Liver (tissue), 9 donors: ENCODE data around the gene KAZN. TPM values are rescaled to one million over a fixed set of nuclear protein-coding genes. Genes with fewer than 3 reads are reported as not detected.

Source experiments
- DNase-seq: peaks from one replicate; pipeline ENCODE4 v3.0.0-alpha.2; 2017; ENCODE audit warnings: low spot score
- H3K27ac ChIP-seq, 2 donors: one replicate each; pipeline ENCODE4 v1.7.0; 2013; ENCODE audit warnings: inconsistent platforms in 2 of 2, low read length in 2 of 2, control low read depth in 1 of 2, low read depth in 1 of 2, mild to moderate bottlenecking in 1 of 2
- H3K27me3 ChIP-seq, 4 donors: one replicate each; pipeline versions ENCODE4 v1.6.1 to v1.7.0; 2013; ENCODE audit warnings: low read length in 3 of 4, inconsistent platforms in 1 of 4, mild to moderate bottlenecking in 1 of 4, moderate library complexity in 1 of 4; ENCODE audit not compliant: control insufficient read depth in 4 of 4, insufficient read depth in 4 of 4
- H3K36me3 ChIP-seq, 4 donors: one replicate each; pipeline versions ENCODE4 v1.6.1 to v1.7.0; 2013; ENCODE audit warnings: low read length in 3 of 4, mild to moderate bottlenecking in 3 of 4, low read depth in 1 of 4, moderate library complexity in 1 of 4; ENCODE audit not compliant: control insufficient read depth in 4 of 4, insufficient read depth in 3 of 4
- H3K4me1 ChIP-seq, 4 donors: one replicate each; pipeline versions ENCODE4 v1.6.1 to v1.7.0; 2013; ENCODE audit warnings: low read length in 3 of 4, mild to moderate bottlenecking in 3 of 4, moderate library complexity in 1 of 4; ENCODE audit not compliant: control insufficient read depth in 4 of 4, insufficient read depth in 4 of 4
- H3K4me3 ChIP-seq, 3 donors: one replicate each; pipeline versions ENCODE4 v1.6.1 to v1.7.0; 2013; ENCODE audit warnings: low read length in 3 of 3, control low read depth in 1 of 3, low read depth in 1 of 3, mild to moderate bottlenecking in 1 of 3
- H3K9ac ChIP-seq, 2 donors: one replicate each; pipeline ENCODE4 v1.7.0; 2013; ENCODE audit warnings: low read length in 2 of 2, mild to moderate bottlenecking in 2 of 2, moderate library complexity in 2 of 2, control low read depth in 1 of 2, low read depth in 1 of 2
- H3K9me3 ChIP-seq, 4 donors: one replicate each; pipeline versions ENCODE4 v1.6.1 to v1.7.0; 2013; ENCODE audit warnings: low read length in 3 of 4; ENCODE audit not compliant: control insufficient read depth in 4 of 4
- EGR1 ChIP-seq, 2 donors: IDR thresholded peaks; 2 replicates each; pipeline ENCODE4 v1.6.1; 2016 to 2018; ENCODE audit warnings: antibody characterized with exemption in 2 of 2, low read depth in 2 of 2
- FOXA1 ChIP-seq: IDR thresholded peaks from 2 replicates; pipeline ENCODE4 v1.6.1; 2016; ENCODE audit warnings: antibody characterized with exemption
- FOXA2 ChIP-seq: IDR thresholded peaks from 2 replicates; pipeline ENCODE4 v1.6.1; 2016; ENCODE audit warnings: antibody characterized with exemption
- GABPA ChIP-seq, 2 donors: IDR thresholded peaks in 1 of 2; conservative IDR thresholded peaks in 1 of 2; 2 replicates each; pipeline ENCODE4 v1.6.1; 2016; ENCODE audit warnings: antibody characterized with exemption in 2 of 2, mild to moderate bottlenecking in 1 of 2, moderate library complexity in 1 of 2
- HNF4A ChIP-seq, 2 donors: conservative IDR thresholded peaks; 2 replicates each; pipeline ENCODE4 v1.6.1; 2016; ENCODE audit warnings: antibody characterized with exemption in 2 of 2, mild to moderate bottlenecking in 2 of 2
- HNF4G ChIP-seq: IDR thresholded peaks from 2 replicates; pipeline ENCODE4 v1.6.1; 2016; ENCODE audit warnings: antibody characterized with exemption
- JUND ChIP-seq, 2 donors: IDR thresholded peaks; 2 replicates each; pipeline ENCODE4 v1.6.1; 2016; ENCODE audit warnings: antibody characterized with exemption in 2 of 2
- MAX ChIP-seq: IDR thresholded peaks from 2 replicates; pipeline ENCODE4 v1.6.1; 2016; ENCODE audit warnings: antibody characterized with exemption
- RAD21 ChIP-seq, 2 donors: IDR thresholded peaks; 2 replicates each; pipeline ENCODE4 v1.6.1; 2016; ENCODE audit warnings: antibody characterized with exemption in 2 of 2, mild to moderate bottlenecking in 2 of 2
- RXRA ChIP-seq, 2 donors: IDR thresholded peaks; 2 replicates each; pipeline ENCODE4 v1.6.1; 2017 to 2018; ENCODE audit warnings: antibody characterized with exemption in 2 of 2, mild to moderate bottlenecking in 1 of 2
- SP1 ChIP-seq: IDR thresholded peaks from 2 replicates; pipeline ENCODE4 v1.6.1; 2018; ENCODE audit warnings: antibody characterized with exemption, mild to moderate bottlenecking
- TAF1 ChIP-seq: conservative IDR thresholded peaks from 2 replicates; pipeline ENCODE4 v1.6.1; 2016; ENCODE audit warnings: antibody characterized with exemption, mild to moderate bottlenecking
- YY1 ChIP-seq: IDR thresholded peaks from 2 replicates; pipeline ENCODE4 v1.6.1; 2016; ENCODE audit warnings: antibody characterized with exemption, mild to moderate bottlenecking
- ZBTB33 ChIP-seq: IDR thresholded peaks from 2 replicates; pipeline ENCODE4 v1.6.1; 2016; ENCODE audit warnings: antibody characterized with exemption
- WGBS: extraction: QIAGEN DNeasy Blood & Tissue Kit; methylation state at CpG from one replicate; pipeline ENCODE4 v1.1.7; 2013; 5-methylcytosine and 5-hydroxymethylcytosine counted together
- polyA plus RNA-seq, 2 donors: library from polyadenylated mRNA; stranded (reverse) in 1 of 2; unstranded in 1 of 2; fragments of 200-250 nt in 1 of 2; fragments of >200 nt in 1 of 2; fragmentation: Nextera tagmentation in 1 of 2; extraction: Ambion mirVana in 1 of 2; gene quantifications; one replicate each; pipeline versions ENCODE4 v1.2.1 to v1.2.3, GENCODE V29; 2013 to 2015
- total RNA-seq, 2 donors: library from RNA; depleted of rRNA; stranded (reverse); fragments of >200 nt; gene quantifications; one replicate each; pipeline ENCODE4 v1.2.3, GENCODE V29; 2014
- TF ChIP-seq, protein P1 (sequence below): fragments of 150-350 bp; IDR thresholded peaks from 2 replicates; pipeline ENCODE4 v1.5.1; 2017; ENCODE audit warnings: improper control_type of control experiment, low read depth, low read length; ENCODE audit not compliant: missing input control
- TF ChIP-seq, protein P2 (sequence below): IDR thresholded peaks from 2 replicates; pipeline ENCODE4 v1.6.1; 2016; ENCODE audit warnings: antibody characterized with exemption
- donor health status: healthy.
- donor health status: healthy.
- donor health status: healthy.
- donor health status: healthy.
- donor health status: healthy.

Gene KAZN
- total and polyA plus RNA-seq, 4 donors: 1.9 to 6.9 (median 2.4) TPM

DNA sequence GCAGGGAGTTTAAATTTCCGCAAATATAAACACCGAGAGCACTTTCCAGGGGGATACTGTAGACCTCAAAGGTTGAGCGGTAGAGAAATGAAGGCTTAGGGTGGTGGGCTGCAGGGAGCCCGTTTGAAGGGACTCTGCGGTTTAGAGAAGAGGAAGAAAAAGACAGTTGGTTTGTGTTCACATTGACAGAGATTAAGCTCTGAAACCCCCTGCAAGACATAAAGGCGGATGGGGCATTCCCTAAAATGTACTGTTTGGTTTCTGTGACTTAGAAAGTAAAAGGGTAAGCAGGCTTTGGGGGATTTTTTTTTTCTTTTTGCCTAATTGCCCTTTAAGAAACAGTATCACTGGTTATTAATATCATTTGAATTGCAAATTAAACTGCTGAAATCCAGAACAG is 1.3 kb downstream of the KAZN start:
- TF ChIP-seq RAD21 (IDR thresholded peaks at IDR 0.05) (no peak), TAF1 (no peak), EGR1 (IDR thresholded peaks at IDR 0.05; ENCODE audit: low read depth in 2 of 2) (no peak), ZBTB33 (no peak), HNF4G (no peak), JUND (IDR thresholded peaks at IDR 0.05) (no peak), MAX (no peak), HNF4A (conservative IDR thresholded peaks at IDR 0.05) (no peak), YY1 (no peak), GABPA (IDR thresholded peaks at IDR 0.05 in 1 of 2, conservative IDR thresholded peaks at IDR 0.05 in 1 of 2) (no peak), FOXA1 (no peak), SP1 (no peak), RXRA (IDR thresholded peaks at IDR 0.05) (no peak), FOXA2 (no peak)
- TF ChIP-seq, protein P1, sequence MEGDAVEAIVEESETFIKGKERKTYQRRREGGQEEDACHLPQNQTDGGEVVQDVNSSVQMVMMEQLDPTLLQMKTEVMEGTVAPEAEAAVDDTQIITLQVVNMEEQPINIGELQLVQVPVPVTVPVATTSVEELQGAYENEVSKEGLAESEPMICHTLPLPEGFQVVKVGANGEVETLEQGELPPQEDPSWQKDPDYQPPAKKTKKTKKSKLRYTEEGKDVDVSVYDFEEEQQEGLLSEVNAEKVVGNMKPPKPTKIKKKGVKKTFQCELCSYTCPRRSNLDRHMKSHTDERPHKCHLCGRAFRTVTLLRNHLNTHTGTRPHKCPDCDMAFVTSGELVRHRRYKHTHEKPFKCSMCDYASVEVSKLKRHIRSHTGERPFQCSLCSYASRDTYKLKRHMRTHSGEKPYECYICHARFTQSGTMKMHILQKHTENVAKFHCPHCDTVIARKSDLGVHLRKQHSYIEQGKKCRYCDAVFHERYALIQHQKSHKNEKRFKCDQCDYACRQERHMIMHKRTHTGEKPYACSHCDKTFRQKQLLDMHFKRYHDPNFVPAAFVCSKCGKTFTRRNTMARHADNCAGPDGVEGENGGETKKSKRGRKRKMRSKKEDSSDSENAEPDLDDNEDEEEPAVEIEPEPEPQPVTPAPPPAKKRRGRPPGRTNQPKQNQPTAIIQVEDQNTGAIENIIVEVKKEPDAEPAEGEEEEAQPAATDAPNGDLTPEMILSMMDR: no peak
- TF ChIP-seq, protein P2, sequence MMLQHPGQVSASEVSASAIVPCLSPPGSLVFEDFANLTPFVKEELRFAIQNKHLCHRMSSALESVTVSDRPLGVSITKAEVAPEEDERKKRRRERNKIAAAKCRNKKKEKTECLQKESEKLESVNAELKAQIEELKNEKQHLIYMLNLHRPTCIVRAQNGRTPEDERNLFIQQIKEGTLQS: no peak
- H3K27me3 ChIP-seq: peaks cover 0 to 19% (median 4%) of the 10 kb centered on the region in 4 donors
- no peak for DNase-seq

GRCh38 chr1:14600405-14601112 is 2.1 kb downstream of the KAZN start:
- no peak for DNase-seq
- H3K4me1 ChIP-seq: peaks cover 0 to 10% (median 3%) of the 10 kb centered on the region in 4 donors
- H3K27me3 ChIP-seq: peaks cover 0 to 19% (median 4%) of the 10 kb centered on the region in 4 donors
- H3K27ac ChIP-seq: no peak overlapping the region
- WGBS: 49% methylated on average over 12 of the region's 12 CpGs
- TF ChIP-seq, protein P1: no peak
- no peak for TF ChIP-seq FOXA2
- TF ChIP-seq RAD21 (IDR thresholded peaks at IDR 0.05): no peak
- no peak for TF ChIP-seq JUND (IDR thresholded peaks at IDR 0.05)
- no peak for TF ChIP-seq SP1
- TF ChIP-seq GABPA (IDR thresholded peaks at IDR 0.05 in 1 of 2, conservative IDR thresholded peaks at IDR 0.05 in 1 of 2): no peak
- TF ChIP-seq RXRA (IDR thresholded peaks at IDR 0.05): no peak
- no peak for TF ChIP-seq FOXA1
- TF ChIP-seq EGR1 (IDR thresholded peaks at IDR 0.05; ENCODE audit: low read depth in 2 of 2): no peak
- H3K9me3 ChIP-seq: no peaks in the 10 kb centered on the region
- no peak overlapping the region for H3K4me3 ChIP-seq
- no peak overlapping the region for H3K9ac ChIP-seq
- no peaks in the 10 kb centered on the region for H3K36me3 ChIP-seq

More for the DNA sequence above, 1.3 kb downstream of the KAZN start:
- Histone ChIP-seq H3K9ac (no peak overlapping the region), H3K9me3 (no peaks in the 10 kb centered on the region), H3K27ac (no peak overlapping the region), H3K4me3 (no peak overlapping the region), H3K4me1 (peaks cover 0 to 10% (median 3%) of the 10 kb centered on the region in 4 donors), H3K36me3 (no peaks in the 10 kb centered on the region)
- WGBS: 25% methylated on average over 6 of the region's 6 CpGs
